AG09319 (cell line): ENCODE data around the gene PSTPIP1.

ENCODE experiments used
- DNase-seq: peaks from one replicate; pipeline ENCODE4 v3.0.0-alpha.2; 2010; ENCODE audit warnings: low read depth; ENCODE audit errors: extremely low read depth
- TF ChIP-seq, protein P1 (sequence below): IDR thresholded peaks from 2 replicates; pipeline ENCODE4 v1.5.1; 2011; ENCODE audit warnings: low read depth, mild to moderate bottlenecking, inconsistent platforms, low read length, moderate library complexity

The PSTPIP1 gene

GRCh38 chr15:77015646-77016320 is 20.9 kb downstream of the PSTPIP1 start:
- TF ChIP-seq, protein P1, sequence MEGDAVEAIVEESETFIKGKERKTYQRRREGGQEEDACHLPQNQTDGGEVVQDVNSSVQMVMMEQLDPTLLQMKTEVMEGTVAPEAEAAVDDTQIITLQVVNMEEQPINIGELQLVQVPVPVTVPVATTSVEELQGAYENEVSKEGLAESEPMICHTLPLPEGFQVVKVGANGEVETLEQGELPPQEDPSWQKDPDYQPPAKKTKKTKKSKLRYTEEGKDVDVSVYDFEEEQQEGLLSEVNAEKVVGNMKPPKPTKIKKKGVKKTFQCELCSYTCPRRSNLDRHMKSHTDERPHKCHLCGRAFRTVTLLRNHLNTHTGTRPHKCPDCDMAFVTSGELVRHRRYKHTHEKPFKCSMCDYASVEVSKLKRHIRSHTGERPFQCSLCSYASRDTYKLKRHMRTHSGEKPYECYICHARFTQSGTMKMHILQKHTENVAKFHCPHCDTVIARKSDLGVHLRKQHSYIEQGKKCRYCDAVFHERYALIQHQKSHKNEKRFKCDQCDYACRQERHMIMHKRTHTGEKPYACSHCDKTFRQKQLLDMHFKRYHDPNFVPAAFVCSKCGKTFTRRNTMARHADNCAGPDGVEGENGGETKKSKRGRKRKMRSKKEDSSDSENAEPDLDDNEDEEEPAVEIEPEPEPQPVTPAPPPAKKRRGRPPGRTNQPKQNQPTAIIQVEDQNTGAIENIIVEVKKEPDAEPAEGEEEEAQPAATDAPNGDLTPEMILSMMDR: no peak
- DNase-seq: no peak

- DNase-seq: no peak
- TF ChIP-seq, protein P1: no peak
These were observed 21.4 kb downstream of the PSTPIP1 start for GRCh38 chr15:77016321-77016695.

- no peak for DNase-seq
- TF ChIP-seq, protein P1: no peak
These were observed 22.2 kb downstream of the PSTPIP1 start for GRCh38 chr15:77017091-77017660.

- TF ChIP-seq, protein P1: no peak
- DNase-seq: no peak
These were observed 23.1 kb downstream of the PSTPIP1 start for GRCh38 chr15:77017761-77018720.

GRCh38 chr15:77018796-77019505 is 24.0 kb downstream of the PSTPIP1 start:
- TF ChIP-seq, protein P1: no peak
- DNase-seq: no peak

- TF ChIP-seq, protein P1: no peak
- no peak for DNase-seq
These were observed 24.8 kb downstream of the PSTPIP1 start for GRCh38 chr15:77019521-77020331.
